B cell (primary cell): Measurements from ENCODE around the gene RHOT1.

ENCODE experiments used
- CTCF ChIP-seq: fragments of 200-600 bp; IDR thresholded peaks from one replicate; pipeline ENCODE4 v1.8.0; 2022; ENCODE audit warnings: antibody characterized with exemption, mild to moderate bottlenecking
- EZH2 ChIP-seq: IDR thresholded peaks from 2 replicates; pipeline ENCODE4 v1.6.1; 2012; ENCODE audit warnings: borderline replicate concordance, low read depth, mild to moderate bottlenecking, moderate library complexity, low read length; ENCODE audit not compliant: insufficient read depth, poor library complexity, severe bottlenecking

- TF ChIP-seq CTCF, result no peak
- TF ChIP-seq EZH2, result no peak
These were observed 127.1 kb downstream of the RHOT1 start for GRCh38 chr17:32269377-32269776.
